Pancreas (tissue), 10 donors: ENCODE data around the gene ADRM1. TPM values are rescaled to one million over a fixed set of nuclear protein-coding genes. Genes with fewer than 3 reads are reported as not detected.

ENCODE experiments used
- ATAC-seq, 4 donors: fragments of 200-7000 bp; cut with Tn5 transposase; one replicate each; pipeline versions ENCODE4 v1.8.0 to v1.9.1; 2020; ENCODE audit warnings: mild to moderate bottlenecking in 4 of 4, moderate library complexity in 4 of 4
- DNase-seq, 6 donors: peaks; one replicate each; pipeline ENCODE4 v3.0.0-alpha.2; 2020
- FAIRE-seq: peaks from 2 replicates; lab custom pipeline; 2012; peaks lifted over from hg19 to GRCh38; lab: Jason Lieb, UNC
- H3K27ac ChIP-seq, 4 donors: fragments of 200-600 bp; sonication (generic); 1 replicate in 3 of 4; 2 replicates in 1 of 4; pipeline versions ENCODE4 v1.5.0 to v1.8.0; 2020
- H3K27me3 ChIP-seq, 4 donors: fragments of 200-600 bp; one replicate each; pipeline ENCODE4 v1.8.0; 2021
- H3K36me3 ChIP-seq, 3 donors: fragments of 200-600 bp; sonication (generic) in 1 of 3; one replicate each; pipeline versions ENCODE4 v1.5.0 to v1.8.0; 2020 to 2021
- H3K4me1 ChIP-seq, 3 donors: fragments of 200-600 bp; one replicate each; pipeline ENCODE4 v1.8.0; 2021
- H3K4me3 ChIP-seq, 4 donors: fragments of 200-600 bp; sonication (generic) in 2 of 4; one replicate each; pipeline versions ENCODE4 v1.5.0 to v1.8.0; 2020 to 2021
- H3K9me3 ChIP-seq, 4 donors: fragments of 200-600 bp; one replicate each; pipeline ENCODE4 v1.8.0; 2021
- WGBS, 2 donors: extraction: QIAGEN DNeasy Blood & Tissue Kit; methylation state at CpG; one replicate each; pipeline ENCODE4 v1.1.7; 2013; 5-methylcytosine and 5-hydroxymethylcytosine counted together
- intact Hi-C, 3 donors: fragments of 100-400 bp; cut with DNase I; formaldehyde crosslinking; loops; one replicate each; pipeline versions ENCODE4 v1.11.1 to v1.14.2; 2022
- polyA plus RNA-seq, 2 donors: library from polyadenylated mRNA; stranded (reverse); fragments of 200-250 nt; gene quantifications; one replicate each; pipeline ENCODE4 v1.2.3, GENCODE V29; 2013
- total RNA-seq, 6 donors: library from RNA; stranded (reverse); fragmentation: NEBNext Ultra II Directional in 4 of 6; extraction: Animal tissue kit (Norgen Biotek cat#: 25700) in 4 of 6; gene quantifications; one replicate each; pipeline versions ENCODE4 v1.2.1 to v1.2.4, GENCODE V29; 2021 to 2023
- TF ChIP-seq, protein P1 (sequence below), 4 donors: fragments of 200-600 bp; sonication (generic) in 3 of 4; IDR thresholded peaks; one replicate each; pipeline versions ENCODE4 v1.5.0 to v1.8.0; 2021; ENCODE audit warnings: antibody characterized with exemption in 4 of 4
- donor health status: healthy with polysubstance abuse.
- donor health status: DM: no; HTN: no; CAD: no; lungs with moderate emphysema.
- donor health status: DM: no; HTN: no; CAD: no.
- donor health status: control.
- donor health status: control.
- donor health status: Bipolar disorder and iron deficiency.
- donor health status: DM: yes; HTN: yes; CAD: no.
- donor health status: DM: no; HTN: no; CAD: no.
- donor health status: DM: no; HTN: no; CAD: no.
- donor health status: DM: yes; HTN: yes; CAD: no.

The ADRM1 gene
- total and polyA plus RNA-seq, 8 donors = 33.3 to 76.0 (median 41.7) TPM

DNA sequence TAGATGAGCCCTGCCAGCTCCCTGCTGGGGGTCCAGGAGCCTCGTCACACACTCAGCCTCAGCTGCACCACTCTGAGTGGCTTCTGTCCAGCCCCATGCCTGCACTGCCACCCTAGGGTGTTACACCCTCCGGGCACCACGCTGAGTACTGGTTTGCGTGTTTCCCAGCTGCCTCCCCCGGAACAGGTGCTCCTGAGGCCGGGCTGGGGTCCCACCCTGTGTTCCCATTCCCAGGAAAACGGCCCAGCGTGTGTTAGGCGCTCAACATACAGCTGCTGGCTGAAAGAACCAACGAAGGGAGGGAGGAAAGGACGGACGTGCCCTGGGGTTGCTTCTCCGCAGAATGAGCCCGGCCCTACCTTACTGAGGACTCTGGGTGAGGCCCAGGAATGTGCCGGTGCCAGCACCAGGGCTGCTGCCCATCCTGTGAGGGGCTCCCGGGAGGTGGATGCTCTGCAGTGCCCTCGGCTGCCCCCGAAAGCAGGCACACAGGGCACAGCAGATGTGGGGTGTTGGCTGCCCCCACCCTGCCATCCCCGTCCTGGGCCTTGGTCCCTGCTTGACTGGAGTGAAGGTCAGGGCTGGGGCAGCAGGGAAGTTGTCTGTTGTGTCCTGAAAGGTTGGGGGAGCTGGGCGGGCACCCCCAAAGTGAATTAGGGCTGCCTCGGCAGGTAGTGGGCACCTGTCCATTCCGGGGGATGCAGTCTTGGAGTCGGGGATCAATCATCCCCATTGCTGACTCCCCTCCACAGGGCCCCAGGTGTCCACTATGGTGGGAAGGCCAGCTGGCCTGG is 48.0 kb downstream of the ADRM1 start:
- H3K27ac ChIP-seq = no peak overlapping the region
- DNase-seq = peak in 2 of 6 donors; percentile 26 to 67
- no peak for ATAC-seq
- H3K4me1 ChIP-seq = peaks cover 0 to 9% (median 3%) of the 10 kb centered on the region in 3 donors
- TF ChIP-seq, protein P1, sequence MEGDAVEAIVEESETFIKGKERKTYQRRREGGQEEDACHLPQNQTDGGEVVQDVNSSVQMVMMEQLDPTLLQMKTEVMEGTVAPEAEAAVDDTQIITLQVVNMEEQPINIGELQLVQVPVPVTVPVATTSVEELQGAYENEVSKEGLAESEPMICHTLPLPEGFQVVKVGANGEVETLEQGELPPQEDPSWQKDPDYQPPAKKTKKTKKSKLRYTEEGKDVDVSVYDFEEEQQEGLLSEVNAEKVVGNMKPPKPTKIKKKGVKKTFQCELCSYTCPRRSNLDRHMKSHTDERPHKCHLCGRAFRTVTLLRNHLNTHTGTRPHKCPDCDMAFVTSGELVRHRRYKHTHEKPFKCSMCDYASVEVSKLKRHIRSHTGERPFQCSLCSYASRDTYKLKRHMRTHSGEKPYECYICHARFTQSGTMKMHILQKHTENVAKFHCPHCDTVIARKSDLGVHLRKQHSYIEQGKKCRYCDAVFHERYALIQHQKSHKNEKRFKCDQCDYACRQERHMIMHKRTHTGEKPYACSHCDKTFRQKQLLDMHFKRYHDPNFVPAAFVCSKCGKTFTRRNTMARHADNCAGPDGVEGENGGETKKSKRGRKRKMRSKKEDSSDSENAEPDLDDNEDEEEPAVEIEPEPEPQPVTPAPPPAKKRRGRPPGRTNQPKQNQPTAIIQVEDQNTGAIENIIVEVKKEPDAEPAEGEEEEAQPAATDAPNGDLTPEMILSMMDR (IDR thresholded peaks at IDR 0.05) = no peak
- intact Hi-C loops = no loop called here
- 86 to 90% methylated on average over 22 to 23 of the region's 23 CpGs for WGBS, 2 donors
- H3K4me3 ChIP-seq = no peak overlapping the region
- H3K9me3 ChIP-seq = no peaks in the 10 kb centered on the region
- H3K36me3 ChIP-seq = peaks cover 0 to 11% (median 6%) of the 10 kb centered on the region in 3 donors
- no peaks in the 10 kb centered on the region for H3K27me3 ChIP-seq
- FAIRE-seq = no peak

DNA sequence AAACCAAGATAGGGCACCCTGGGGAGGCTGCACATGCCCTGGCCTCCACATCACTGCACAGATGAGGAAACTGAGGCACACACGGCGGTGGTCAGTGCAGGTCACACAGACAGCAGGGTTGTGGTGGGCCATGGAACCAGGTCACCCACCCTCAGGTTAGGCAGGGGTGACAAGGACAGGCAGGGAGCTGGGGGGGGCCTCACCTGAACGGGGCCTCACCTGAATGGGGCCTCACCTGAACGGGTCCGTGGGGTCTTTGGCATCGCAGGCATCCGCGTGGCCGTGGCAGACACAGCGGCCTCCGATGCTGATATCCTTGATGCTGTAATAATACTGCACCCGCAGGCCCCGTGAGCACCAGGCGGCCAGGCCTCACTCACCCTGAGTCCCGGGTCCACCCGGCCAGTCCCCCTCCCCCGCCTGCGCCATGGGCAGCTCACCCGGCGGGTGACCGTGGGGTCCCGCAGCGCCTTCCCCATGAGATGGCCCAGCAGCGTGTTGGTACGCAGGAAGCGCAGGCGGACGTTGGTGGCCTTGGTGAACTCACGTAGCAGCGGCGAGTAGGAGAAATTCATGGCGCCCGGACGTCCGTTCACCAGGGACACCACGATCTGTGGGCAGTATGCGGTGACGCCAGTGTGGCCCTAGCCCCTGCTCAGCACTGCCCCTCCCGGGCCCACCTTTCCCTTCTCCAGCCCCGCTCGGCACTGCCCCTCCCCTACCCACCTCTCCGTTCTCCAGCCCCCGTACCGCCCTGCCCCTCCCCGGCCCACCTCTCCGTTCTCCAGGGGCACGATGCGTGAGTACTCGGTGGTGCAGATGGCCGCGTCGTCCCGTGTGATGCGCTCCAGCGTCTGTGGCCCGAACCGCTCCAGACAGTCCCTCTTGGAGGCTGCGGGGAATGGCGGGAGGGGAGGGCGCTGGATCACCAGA is 48.9 kb downstream of the ADRM1 start:
- Histone ChIP-seq H3K4me1 (peaks cover 0 to 9% (median 3%) of the 10 kb centered on the region in 3 donors), H3K27ac (no peak overlapping the region), H3K4me3 (no peak overlapping the region), H3K27me3 (no peaks in the 10 kb centered on the region), H3K36me3 (peaks cover 0 to 11% (median 6%) of the 10 kb centered on the region in 3 donors), H3K9me3 (no peaks in the 10 kb centered on the region)
- intact Hi-C loops = no loop called here
- ATAC-seq = no peak
- 91% methylated on average over 57 to 60 of the region's 60 CpGs for WGBS, 2 donors
- FAIRE-seq = no peak
- DNase-seq = peak in 2 of 6 donors; percentile 40 to 72
- TF ChIP-seq, protein P1 (IDR thresholded peaks at IDR 0.05) = no peak

DNA sequence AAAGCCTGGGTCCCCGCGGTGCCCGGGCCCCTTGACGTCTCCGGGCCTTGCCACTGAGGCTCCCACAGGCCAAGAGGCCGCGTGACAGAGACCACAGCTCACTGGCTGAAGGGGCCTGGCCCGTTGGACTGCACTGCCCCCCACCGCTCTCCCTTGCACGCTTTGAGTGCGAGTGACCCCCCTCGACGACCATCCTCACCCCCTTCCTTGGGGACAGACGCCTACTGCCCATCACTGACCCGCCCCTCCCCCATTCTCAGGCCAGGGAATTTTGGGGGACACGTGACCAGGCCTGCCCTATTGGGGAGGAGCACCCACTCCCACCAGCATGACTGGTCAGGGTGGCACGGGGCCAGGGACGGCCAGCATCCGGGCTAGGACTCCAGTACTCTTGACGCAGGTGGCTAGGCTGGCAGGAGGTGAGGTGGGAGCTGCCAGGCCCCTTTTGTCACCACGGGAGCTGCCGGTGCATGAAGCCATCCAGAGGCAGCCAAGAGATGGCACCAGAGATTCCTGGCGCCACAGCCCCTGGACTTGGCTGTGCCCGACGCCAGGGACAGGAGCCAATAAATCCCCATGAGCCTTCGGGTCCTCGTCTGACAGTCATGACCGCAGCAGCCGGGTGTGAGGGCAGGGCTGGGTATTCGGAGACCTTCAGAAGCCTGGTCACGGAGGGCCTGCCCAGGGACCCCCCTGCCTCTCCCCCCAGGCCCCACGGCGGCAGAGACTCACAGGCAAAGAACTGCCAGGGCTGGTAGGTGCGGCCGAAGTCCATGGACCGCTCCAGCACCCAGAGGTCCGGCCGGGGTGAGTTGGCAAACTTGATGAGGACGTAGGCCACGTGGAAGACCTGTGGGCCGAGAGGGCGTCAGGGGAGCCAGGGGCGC is 49.8 kb downstream of the ADRM1 start:
- intact Hi-C loops = no loop called here
- TF ChIP-seq, protein P1 (IDR thresholded peaks at IDR 0.05) = no peak
- H3K4me1 ChIP-seq = peaks cover 0 to 9% (median 3%) of the 10 kb centered on the region in 3 donors

DNA sequence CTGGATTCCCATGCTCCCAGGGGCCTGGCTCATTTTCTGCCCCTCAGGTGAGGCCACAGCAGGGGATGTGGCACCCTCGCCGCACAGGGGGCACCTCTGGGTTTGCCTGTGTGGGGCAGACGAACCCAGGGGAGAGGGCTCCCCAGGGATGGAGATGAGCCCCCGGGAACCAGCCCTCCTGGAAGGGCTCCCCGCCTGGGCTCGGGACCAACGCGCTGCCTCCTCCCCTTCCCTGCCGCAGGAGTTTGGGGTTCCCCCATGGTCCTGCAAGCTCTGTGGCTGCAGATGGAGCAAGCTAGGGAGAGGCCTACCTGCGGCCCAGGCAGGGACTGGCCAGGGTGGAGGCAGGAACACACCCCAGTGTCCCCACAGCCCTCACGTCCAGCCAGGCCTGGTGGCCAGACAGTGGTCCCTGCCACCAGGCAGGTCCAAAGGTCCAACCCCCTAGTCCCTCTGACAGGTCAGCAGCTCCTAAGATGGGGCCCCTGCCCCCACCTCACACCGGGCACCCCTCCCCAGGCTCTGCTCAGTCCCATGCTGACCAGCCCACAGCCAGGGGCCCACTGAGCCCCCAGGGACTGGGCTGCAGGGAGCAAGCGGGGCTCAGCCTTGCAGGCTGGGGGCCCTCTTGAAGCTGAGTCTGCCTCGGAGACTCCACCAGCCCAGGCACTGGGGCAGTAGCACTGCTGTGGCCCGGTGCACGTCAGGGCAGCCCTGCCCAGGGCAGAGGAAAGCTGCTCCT is 50.7 kb downstream of the ADRM1 start:
- no peak for FAIRE-seq
- 92 to 94% methylated on average over 15 to 16 of the region's 16 CpGs for WGBS, 2 donors
- TF ChIP-seq, protein P1 (IDR thresholded peaks at IDR 0.05) = no peak
- H3K4me1 ChIP-seq = peaks cover 0 to 13% (median 3%) of the 10 kb centered on the region in 3 donors
- H3K9me3 ChIP-seq = no peaks in the 10 kb centered on the region
- no peak overlapping the region for H3K4me3 ChIP-seq
- intact Hi-C loops = no loop called here
- H3K27me3 ChIP-seq = no peaks in the 10 kb centered on the region
- no peak for ATAC-seq
- peak in 1 of 6 donors; percentile 72 for DNase-seq
- no peak overlapping the region for H3K27ac ChIP-seq
- peaks cover 0 to 11% (median 6%) of the 10 kb centered on the region in 3 donors for H3K36me3 ChIP-seq

More for the DNA sequence above, 49.8 kb downstream of the ADRM1 start:
- Histone ChIP-seq H3K27ac (no peak overlapping the region), H3K4me3 (no peak overlapping the region), H3K36me3 (peaks cover 0 to 11% (median 6%) of the 10 kb centered on the region in 3 donors), H3K9me3 (no peaks in the 10 kb centered on the region), H3K27me3 (no peaks in the 10 kb centered on the region)
- FAIRE-seq = no peak
- ATAC-seq = peak in 3 of 4 donors; percentile 22 to 37 (median 28)
- peak in 2 of 6 donors; percentile 66 to 86 for DNase-seq
- 79% methylated on average over 40 to 43 of the region's 43 CpGs for WGBS, 2 donors
